Omental fat pad (tissue), 4 donors: ENCODE data around the gene ZC3H15. TPM values are rescaled to one million over a fixed set of nuclear protein-coding genes. Genes with fewer than 3 reads are reported as not detected.
"Not testable (repeated sequence)": the region's sequence is repeated elsewhere in the genome, so short reads cannot be mapped to it uniquely, and the experiment has no call there.

Experiments
- ATAC-seq: fragments of 150-250 bp; one replicate; pipeline ENCODE4 v1.9.1; 2016; ENCODE audit warnings: mild to moderate bottlenecking, moderate library complexity; ENCODE audit not compliant: low FRiP score
- DNase-seq: peaks from one replicate; pipeline ENCODE4 v3.0.0-alpha.2; 2019; ENCODE audit warnings: low spot score
- total RNA-seq, 4 donors: library from RNA; depleted of rRNA; stranded (reverse); fragments of >200 nt; gene quantifications; one replicate each; pipeline ENCODE4 v1.1.0, GENCODE V29; 2016
- TF ChIP-seq, protein P1 (sequence below), 3 donors: fragments of 450-650 bp; IDR thresholded peaks; one replicate each; pipeline ENCODE4 v1.5.1; 2016 to 2017; ENCODE audit warnings: antibody characterized with exemption in 3 of 3, mild to moderate bottlenecking in 3 of 3, moderate library complexity in 2 of 3

The ZC3H15 gene
- total RNA-seq, result 100 to 1,000 TPM in 1 of 4 donors, 10 to 100 TPM in 3; 47.3 to 115 (median 58.5) TPM

DNA sequence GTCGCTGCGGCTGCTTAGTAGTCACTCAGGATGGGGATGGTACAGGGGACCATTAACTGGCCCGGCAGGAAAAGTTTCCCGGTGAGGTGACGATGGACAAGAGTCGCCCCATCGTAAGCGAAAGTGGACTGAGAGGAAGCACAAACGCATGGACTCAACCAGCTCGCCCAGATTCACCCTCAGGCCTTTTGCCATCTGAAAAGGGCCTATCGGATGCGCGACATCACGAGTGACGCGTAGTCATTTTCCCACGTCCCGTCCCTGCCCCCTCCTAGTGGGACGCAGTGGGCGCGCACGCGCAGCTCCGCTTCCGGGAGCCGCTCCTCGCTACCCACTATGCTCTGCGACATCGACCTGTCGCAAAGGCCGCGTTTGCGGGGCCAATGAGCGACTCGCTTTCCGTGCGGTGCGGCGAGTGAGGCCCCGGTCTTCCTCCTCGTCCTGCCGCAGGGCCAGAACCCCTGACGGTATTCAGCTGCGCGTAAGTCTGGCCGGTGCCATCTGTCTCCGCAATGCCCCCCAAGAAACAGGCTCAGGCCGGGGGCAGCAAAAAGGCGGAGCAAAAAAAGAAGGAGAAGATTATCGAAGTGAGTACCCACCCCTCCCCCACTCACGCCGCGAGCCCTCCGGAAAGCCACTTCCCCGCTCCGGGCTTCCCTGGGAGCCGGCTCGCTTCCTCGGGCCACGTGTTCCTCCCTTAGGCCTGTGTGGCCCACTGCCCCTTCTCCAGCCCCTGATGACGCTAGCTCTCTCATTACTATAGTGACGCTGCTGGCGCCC lies at the start of gene ZC3H15:
Gene ZC3H15 (plus strand): TSS at position 390 of the 780 bp plus-strand sequence. CDS start 123 bp downstream, at position 513.
- TF ChIP-seq, protein P1, sequence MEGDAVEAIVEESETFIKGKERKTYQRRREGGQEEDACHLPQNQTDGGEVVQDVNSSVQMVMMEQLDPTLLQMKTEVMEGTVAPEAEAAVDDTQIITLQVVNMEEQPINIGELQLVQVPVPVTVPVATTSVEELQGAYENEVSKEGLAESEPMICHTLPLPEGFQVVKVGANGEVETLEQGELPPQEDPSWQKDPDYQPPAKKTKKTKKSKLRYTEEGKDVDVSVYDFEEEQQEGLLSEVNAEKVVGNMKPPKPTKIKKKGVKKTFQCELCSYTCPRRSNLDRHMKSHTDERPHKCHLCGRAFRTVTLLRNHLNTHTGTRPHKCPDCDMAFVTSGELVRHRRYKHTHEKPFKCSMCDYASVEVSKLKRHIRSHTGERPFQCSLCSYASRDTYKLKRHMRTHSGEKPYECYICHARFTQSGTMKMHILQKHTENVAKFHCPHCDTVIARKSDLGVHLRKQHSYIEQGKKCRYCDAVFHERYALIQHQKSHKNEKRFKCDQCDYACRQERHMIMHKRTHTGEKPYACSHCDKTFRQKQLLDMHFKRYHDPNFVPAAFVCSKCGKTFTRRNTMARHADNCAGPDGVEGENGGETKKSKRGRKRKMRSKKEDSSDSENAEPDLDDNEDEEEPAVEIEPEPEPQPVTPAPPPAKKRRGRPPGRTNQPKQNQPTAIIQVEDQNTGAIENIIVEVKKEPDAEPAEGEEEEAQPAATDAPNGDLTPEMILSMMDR (IDR thresholded peaks at IDR 0.05), result no peak
- ATAC-seq, result peak; percentile 99

DNA sequence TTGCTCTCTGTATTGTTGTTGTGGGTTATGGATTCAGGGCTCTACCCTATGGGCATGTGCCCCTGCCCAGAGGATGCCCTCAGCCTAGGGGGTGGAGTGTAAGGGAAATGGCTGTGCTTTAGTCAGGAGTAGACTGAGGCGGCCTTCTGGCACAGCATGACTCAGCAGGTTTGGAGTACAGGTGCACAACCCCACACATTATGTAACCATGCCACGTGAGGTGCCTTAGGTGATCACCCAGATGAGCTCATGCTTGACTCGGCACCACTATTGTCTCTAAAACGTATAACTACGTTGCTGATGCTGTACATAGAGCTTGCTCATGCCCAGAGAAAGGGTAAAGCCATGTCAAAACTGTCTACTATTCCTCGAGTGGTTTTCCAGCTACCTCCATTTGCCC lies 48.3 kb upstream of the ZC3H15 start:
- no peak for ATAC-seq
- TF ChIP-seq, protein P1 (IDR thresholded peaks at IDR 0.05), result no peak
- DNase-seq, result no peak

More for the DNA sequence above, at the start of gene ZC3H15:
- DNase-seq, result peak; percentile 88

DNA sequence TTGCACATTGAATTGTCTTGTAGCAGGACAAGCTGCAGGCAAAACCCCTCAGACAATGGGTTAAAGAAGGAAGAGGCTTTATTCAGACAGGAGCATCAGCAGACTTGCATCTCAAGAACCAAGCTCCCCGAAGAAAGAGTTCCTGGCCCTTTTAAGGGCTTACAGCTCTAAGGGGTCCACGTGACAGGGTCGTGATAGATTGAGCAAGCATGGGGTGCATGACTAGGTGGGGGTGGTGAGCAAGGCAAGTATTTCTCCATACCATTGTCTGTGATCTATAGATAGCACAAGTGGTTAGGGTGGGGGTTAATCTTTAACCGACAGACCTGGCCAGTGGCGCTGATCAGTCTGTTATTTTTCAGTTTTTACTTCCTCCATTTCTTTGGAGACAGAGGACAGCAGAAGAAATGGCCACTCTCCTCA lies 46.4 kb upstream of the ZC3H15 start:
- not testable (repeated sequence) for ATAC-seq, DNase-seq

DNA sequence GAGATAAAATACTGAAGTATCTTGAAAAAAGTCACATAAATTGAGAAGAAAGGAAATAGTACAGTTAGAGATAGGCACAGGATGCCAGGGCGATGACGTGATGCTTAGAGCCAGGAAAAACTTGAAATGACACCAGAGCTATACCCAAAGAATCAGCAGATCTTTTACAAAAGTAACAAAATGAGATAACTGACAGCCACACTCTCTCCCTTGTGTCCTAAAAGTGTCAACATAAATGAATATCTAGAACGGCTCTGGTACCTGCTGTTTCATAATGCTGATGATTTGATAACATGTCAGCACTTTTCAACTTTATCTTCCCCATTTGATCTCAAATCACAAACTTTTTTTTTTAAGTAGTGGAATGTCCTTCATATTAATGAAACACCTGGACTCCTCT lies 45.6 kb upstream of the ZC3H15 start:
- TF ChIP-seq, protein P1 (IDR thresholded peaks at IDR 0.05), result no peak
- DNase-seq (no peak), ATAC-seq (no peak)

DNA sequence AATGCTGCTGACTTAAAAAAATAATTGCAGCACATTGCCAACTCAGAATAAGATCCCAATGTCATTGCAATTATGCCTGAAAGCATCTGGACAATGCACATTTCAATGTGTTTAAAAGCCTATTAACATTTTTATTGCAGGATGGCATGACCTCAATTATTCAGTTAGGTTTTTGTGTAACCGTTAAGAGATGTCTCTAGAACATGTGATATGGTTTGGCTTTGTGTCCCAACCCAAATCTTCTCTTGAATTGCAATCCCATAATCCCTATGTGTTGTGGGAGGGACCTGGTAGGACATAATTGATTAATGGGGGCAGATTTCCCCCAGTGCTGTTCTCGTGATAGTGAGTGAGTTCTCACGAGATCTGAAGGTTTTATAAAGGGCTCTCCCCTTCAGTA lies 43.2 kb upstream of the ZC3H15 start:
- DNase-seq (no peak), ATAC-seq (no peak)
- TF ChIP-seq, protein P1 (IDR thresholded peaks at IDR 0.05), result no peak

DNA sequence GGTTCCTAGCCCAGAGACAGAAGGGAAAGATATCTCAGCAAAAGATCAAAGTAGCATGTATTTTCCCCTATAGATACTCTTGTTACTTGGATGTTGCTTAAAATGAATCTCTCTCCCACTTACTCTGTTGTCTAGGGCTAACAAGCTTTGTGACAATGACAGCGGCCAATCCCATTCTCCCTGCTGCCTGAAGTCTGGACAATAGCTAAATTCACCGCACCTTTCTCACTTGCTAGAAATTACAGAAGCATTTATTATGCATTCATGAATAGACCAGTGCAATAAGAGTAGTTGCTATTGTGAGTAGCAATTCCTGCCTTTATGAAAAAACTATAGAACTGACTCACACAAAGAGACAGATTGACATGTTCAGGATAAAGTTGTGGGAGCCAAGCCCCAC lies 42.2 kb upstream of the ZC3H15 start:
- no peak for DNase-seq
- TF ChIP-seq, protein P1 (IDR thresholded peaks at IDR 0.05), result no peak
- no peak for ATAC-seq

DNA sequence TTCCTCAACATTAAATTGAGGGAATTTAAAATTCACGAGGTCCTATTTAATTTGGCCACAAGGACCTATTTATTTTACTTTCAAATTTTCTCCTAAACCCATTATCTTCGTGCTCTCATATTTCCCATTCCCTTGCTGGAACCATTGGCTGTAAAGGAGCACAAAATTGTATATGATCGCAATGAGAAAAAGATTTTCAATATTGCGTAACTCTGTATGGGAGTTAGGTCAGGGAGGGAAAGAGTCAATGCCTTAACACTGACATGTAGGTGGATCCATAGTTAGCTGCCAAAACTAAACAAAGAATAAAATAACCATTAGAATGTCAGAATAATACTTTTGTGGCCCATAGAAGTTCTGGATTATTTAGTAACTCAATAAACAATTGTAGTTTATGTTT lies 40.6 kb upstream of the ZC3H15 start:
- TF ChIP-seq, protein P1 (IDR thresholded peaks at IDR 0.05), result no peak
- DNase-seq (no peak), ATAC-seq (no peak)
